Heart right ventricle (tissue), 16 donors: Measurements from ENCODE around the gene UPP1. TPM values are rescaled to one million over a fixed set of nuclear protein-coding genes. Genes with fewer than 3 reads are reported as not detected.
A peak's percentile ranks its signal among the peaks of the same experiment; 100 is the strongest.

ENCODE experiments used
- ATAC-seq, 8 donors: fragments of 200-7000 bp; cut with Tn5 transposase; one replicate each; pipeline ENCODE4 v1.9.1; 2020; ENCODE audit warnings: mild to moderate bottlenecking in 8 of 8, moderate library complexity in 8 of 8, moderate number of reproducible peaks in 1 of 8
- DNase-seq, 2 donors: peaks; one replicate each; pipeline ENCODE4 v3.0.0-alpha.2; 2020
- H3K27ac ChIP-seq, 10 donors: fragments of 200-600 bp; sonication (generic) in 2 of 10; one replicate each; pipeline versions ENCODE4 v1.5.0 to v1.8.0; 2020 to 2022; ENCODE audit warnings: mild to moderate bottlenecking in 3 of 10
- H3K27me3 ChIP-seq, 7 donors: fragments of 200-600 bp; one replicate each; pipeline ENCODE4 v1.8.0; 2021 to 2022; ENCODE audit warnings: mild to moderate bottlenecking in 2 of 7
- H3K36me3 ChIP-seq, 9 donors: fragments of 200-600 bp; sonication (generic) in 1 of 9; one replicate each; pipeline versions ENCODE4 v1.5.0 to v1.8.0; 2020 to 2022; ENCODE audit warnings: mild to moderate bottlenecking in 2 of 9
- H3K4me1 ChIP-seq, 9 donors: fragments of 200-600 bp; sonication (generic) in 1 of 9; one replicate each; pipeline versions ENCODE4 v1.5.0 to v1.8.0; 2020 to 2022; ENCODE audit warnings: mild to moderate bottlenecking in 4 of 9
- H3K4me3 ChIP-seq, 10 donors: fragments of 200-600 bp; sonication (generic) in 2 of 10; one replicate each; pipeline versions ENCODE4 v1.5.0 to v1.8.0; 2020 to 2022; ENCODE audit warnings: mild to moderate bottlenecking in 7 of 10, moderate library complexity in 2 of 10
- H3K9me3 ChIP-seq, 11 donors: fragments of 200-600 bp in 10 of 11; sonication (generic) in 2 of 11; one replicate each; pipeline versions ENCODE4 v1.5.0 to v1.8.0; 2013 to 2022; ENCODE audit warnings: mild to moderate bottlenecking in 2 of 11, control low read depth in 1 of 11, moderate library complexity in 1 of 11
- CTCF ChIP-seq, 9 donors: fragments of 200-600 bp; sonication (generic) in 2 of 9; IDR thresholded peaks; one replicate each; pipeline versions ENCODE4 v1.5.0 to v1.8.0; 2021 to 2022; ENCODE audit warnings: antibody characterized with exemption in 9 of 9, mild to moderate bottlenecking in 5 of 9, moderate library complexity in 1 of 9
- WGBS, 2 donors: extraction: QIAGEN DNeasy Blood & Tissue Kit; methylation state at CpG; one replicate each; pipeline ENCODE4 v1.1.7; 2013; ENCODE audit warnings: inconsistent platforms in 1 of 2; 5-methylcytosine and 5-hydroxymethylcytosine counted together
- intact Hi-C, 10 donors: fragments of 100-400 bp; cut with DNase I; formaldehyde crosslinking; loops; one replicate each; pipeline versions ENCODE4 v1.11.1 to v1.14.2; 2022
- polyA plus RNA-seq, 2 donors: library from polyadenylated mRNA; stranded (reverse); fragments of 200-250 nt; gene quantifications; one replicate each; pipeline ENCODE4 v1.2.3, GENCODE V29; 2013
- total RNA-seq, 10 donors: library from RNA; stranded (reverse); fragmentation: NEBNext Ultra II Directional in 3 of 10; extraction: Animal tissue kit (Norgen Biotek cat#: 25700) in 3 of 10; gene quantifications; one replicate each; pipeline versions ENCODE4 v1.2.1 to v1.2.4, GENCODE V29; 2021 to 2023
- donor health status: Arrhythmogenic right ventricular cardiomyopathy.
- donor health status: ischemic (EF 13 %, LVEDD 7.1; RV severe dilation, severe dysfunction).
- donor health status: healthy with polysubstance abuse.
- donor health status: DM: no; HTN: yes; CAD: no.
- donor health status: DM: no; HTN: no; CAD: no.
- donor health status: ischemic (EF 25% LVEDD 6.9; RV normal size, moderate dysfunction).
- donor health status: ischemic (EF 25% LVEDD 5.7; RV mildly dilated, moderate dysfunction).
- donor health status: healthy.
- donor health status: DM: yes; HTN: yes; CAD: no.
- donor health status: Ischemic cardiomyopathy.
- donor health status: ischemic (EF 35%, LVEDD 5.7; RV mildly dilated, moderate dysfunction).
- donor health status: nonischemic (EF 11% LVEDD 7.7; RV severe dilation, severe dysfunction).
- donor health status: DM: yes; HTN: yes; CAD: no.
- donor health status: PGD.
- donor health status: ischemic (EF 29% LVEDD 5.4; RV normal size, mild dysfunction).
- donor health status: nonischemic (EF 23%, LVEDD 6.1; RV moderate dilation, normal function).

The UPP1 gene
- total and polyA plus RNA-seq, 12 donors = 14.4 to 54.5 (median 18.8) TPM

- H3K36me3 ChIP-seq = no peaks in the 10 kb centered on the region
- WGBS, 2 donors = 49 to 71% methylated on average over 3 of the region's 3 CpGs
- H3K4me3 ChIP-seq = no peak overlapping the region
- ATAC-seq = no peak
- DNase-seq = no peak
- no peak overlapping the region for H3K27ac ChIP-seq
- H3K9me3 ChIP-seq = no peaks in the 10 kb centered on the region
- H3K4me1 ChIP-seq = no peaks in the 10 kb centered on the region
- H3K27me3 ChIP-seq = peaks cover 0 to 5% (median 0%) of the 10 kb centered on the region in 7 donors
- intact Hi-C loops = no loop called here
- no peak for TF ChIP-seq CTCF (IDR thresholded peaks at IDR 0.05)
Measured at GRCh38 chr7:48042216-48042615, 46.8 kb upstream of the UPP1 start.

- intact Hi-C loops = no loop called here
- H3K9me3 ChIP-seq = no peaks in the 10 kb centered on the region
- H3K27ac ChIP-seq = no peak overlapping the region
- H3K4me3 ChIP-seq = no peak overlapping the region
- ATAC-seq (peak in 1 of 8 donors; percentile 34), DNase-seq (no peak)
- WGBS, 2 donors = 58 to 73% methylated on average over 3 of the region's 3 CpGs
- H3K36me3 ChIP-seq = no peaks in the 10 kb centered on the region
- H3K27me3 ChIP-seq = peaks cover 0 to under 1% (median 0%) of the 10 kb centered on the region in 7 donors
- no peaks in the 10 kb centered on the region for H3K4me1 ChIP-seq
- TF ChIP-seq CTCF (IDR thresholded peaks at IDR 0.05) = no peak
Measured at GRCh38 chr7:48042636-48043035, 46.4 kb upstream of the UPP1 start.

DNA sequence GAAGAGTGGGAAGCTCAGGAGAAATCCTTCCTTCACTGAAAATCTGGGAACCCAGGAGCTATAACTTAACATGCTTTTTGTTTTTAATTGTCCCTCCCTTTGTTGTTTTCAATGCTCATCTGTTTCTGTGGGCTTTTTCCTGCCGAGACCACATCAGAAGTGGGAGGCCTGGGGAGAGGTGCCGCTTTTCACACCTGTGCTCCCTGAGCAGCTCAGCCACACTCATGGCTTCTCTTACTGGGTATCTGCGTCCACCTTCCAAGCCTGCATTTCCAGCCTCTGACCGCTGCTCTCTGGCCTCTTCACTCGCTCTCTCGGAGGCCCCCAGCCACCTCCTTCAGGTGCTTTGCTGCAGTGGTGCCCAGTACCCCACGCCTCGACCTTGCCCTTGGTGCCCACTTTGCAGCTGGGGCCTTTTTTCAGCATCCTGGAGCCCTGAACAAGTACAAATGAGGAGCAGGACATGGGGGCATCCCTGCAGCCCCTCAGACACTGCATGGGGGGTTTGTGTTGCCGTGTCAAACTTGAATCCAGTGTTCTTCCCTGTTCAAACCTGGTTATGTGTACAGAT is 43.8 kb upstream of the UPP1 start:
- H3K36me3 ChIP-seq = no peaks in the 10 kb centered on the region
- H3K4me1 ChIP-seq = no peaks in the 10 kb centered on the region
- no peak for DNase-seq
- H3K27ac ChIP-seq = no peak overlapping the region
- intact Hi-C loops = no loop called here
- WGBS, 2 donors = 81 to 88% methylated on average over 9 of the region's 9 CpGs
- TF ChIP-seq CTCF (IDR thresholded peaks at IDR 0.05) = no peak
- ATAC-seq = no peak
- peaks cover 0 to 5% (median 0%) of the 10 kb centered on the region in 7 donors for H3K27me3 ChIP-seq
- no peak overlapping the region for H3K4me3 ChIP-seq
- H3K9me3 ChIP-seq = no peaks in the 10 kb centered on the region

DNA sequence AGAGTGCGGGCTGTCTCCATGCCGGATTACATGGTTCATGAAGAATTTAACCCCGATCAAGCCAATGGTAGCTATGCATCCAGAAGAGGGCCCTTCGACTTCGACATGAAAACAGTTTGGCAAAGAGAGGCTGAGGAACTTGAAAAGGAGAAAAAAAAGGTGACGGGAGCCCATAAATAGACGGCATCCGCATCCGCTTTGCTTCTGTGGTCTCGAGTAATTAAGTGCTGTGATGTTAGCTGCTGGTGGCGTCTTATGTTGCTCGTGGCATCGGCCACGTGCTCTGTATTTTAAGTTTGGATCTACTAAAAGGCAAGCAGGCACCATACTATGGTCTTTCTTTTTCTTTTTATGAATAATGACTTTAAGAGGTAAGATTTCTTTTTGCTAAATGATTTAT is 42.6 kb upstream of the UPP1 start:
- no peaks in the 10 kb centered on the region for H3K36me3 ChIP-seq
- no peaks in the 10 kb centered on the region for H3K4me1 ChIP-seq
- 67 to 68% methylated on average over 14 of the region's 14 CpGs for WGBS, 2 donors
- no peak overlapping the region for H3K27ac ChIP-seq
- intact Hi-C loops = no loop called here
- H3K27me3 ChIP-seq = peaks cover 0 to 5% (median 0%) of the 10 kb centered on the region in 7 donors
- H3K9me3 ChIP-seq = no peaks in the 10 kb centered on the region
- ATAC-seq (no peak), DNase-seq (no peak)
- no peak overlapping the region for H3K4me3 ChIP-seq
- no peak for TF ChIP-seq CTCF (IDR thresholded peaks at IDR 0.05)
